ENCODE measurements around the gene TBX3. TPM values are rescaled to one million over a fixed set of nuclear protein-coding genes. Genes with fewer than 3 reads are reported as not detected.
A peak's percentile ranks its signal among the peaks of the same experiment; 100 is the strongest.

The TBX3 gene
- total RNA-seq, 1 donor from 2014 or later: 427 TPM

DNA sequence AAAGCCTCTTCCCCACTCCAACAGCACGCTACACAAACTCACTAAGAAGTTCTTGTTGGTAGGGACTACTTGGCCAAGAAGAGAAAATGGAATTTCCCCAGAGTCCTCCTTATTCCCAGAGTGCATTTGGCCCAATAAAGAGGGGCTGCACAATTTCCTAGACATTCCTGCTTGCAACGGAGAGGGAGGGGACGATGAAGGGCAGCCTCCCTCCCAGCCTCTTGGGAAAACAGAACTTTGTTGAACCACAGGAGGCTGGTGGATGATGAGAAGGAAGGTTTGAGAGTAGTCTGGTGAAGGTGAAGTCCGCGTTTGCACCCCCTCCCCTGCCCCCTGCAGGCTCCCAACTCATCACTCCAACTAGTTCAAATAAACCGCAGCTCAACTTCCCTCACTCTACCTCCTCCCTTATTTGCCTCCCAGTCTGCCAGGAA, 19.1 kb upstream of the TBX3 start:
- H3K36me3 Mint-ChIP-seq: no peaks in the 10 kb centered on the region
- H3K9me3 Mint-ChIP-seq: no peaks in the 10 kb centered on the region
- peak overlapping the region; percentile 98 for H3K27ac Mint-ChIP-seq
- H3K4me1 Mint-ChIP-seq: peaks cover 72% of the 10 kb centered on the region
- TF ChIP-seq, protein P1, sequence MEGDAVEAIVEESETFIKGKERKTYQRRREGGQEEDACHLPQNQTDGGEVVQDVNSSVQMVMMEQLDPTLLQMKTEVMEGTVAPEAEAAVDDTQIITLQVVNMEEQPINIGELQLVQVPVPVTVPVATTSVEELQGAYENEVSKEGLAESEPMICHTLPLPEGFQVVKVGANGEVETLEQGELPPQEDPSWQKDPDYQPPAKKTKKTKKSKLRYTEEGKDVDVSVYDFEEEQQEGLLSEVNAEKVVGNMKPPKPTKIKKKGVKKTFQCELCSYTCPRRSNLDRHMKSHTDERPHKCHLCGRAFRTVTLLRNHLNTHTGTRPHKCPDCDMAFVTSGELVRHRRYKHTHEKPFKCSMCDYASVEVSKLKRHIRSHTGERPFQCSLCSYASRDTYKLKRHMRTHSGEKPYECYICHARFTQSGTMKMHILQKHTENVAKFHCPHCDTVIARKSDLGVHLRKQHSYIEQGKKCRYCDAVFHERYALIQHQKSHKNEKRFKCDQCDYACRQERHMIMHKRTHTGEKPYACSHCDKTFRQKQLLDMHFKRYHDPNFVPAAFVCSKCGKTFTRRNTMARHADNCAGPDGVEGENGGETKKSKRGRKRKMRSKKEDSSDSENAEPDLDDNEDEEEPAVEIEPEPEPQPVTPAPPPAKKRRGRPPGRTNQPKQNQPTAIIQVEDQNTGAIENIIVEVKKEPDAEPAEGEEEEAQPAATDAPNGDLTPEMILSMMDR (IDR thresholded peaks at IDR 0.05; ENCODE audit: unreplicated experiment): no peak
- H3K4me3 Mint-ChIP-seq: peak overlapping the region; percentile 57
- peak in 1 of 2 experiments; percentile 52 for DNase-seq (ENCODE audit: low spot score in 2 of 2, unreplicated experiment in 2 of 2)
- H3K27me3 Mint-ChIP-seq (ENCODE audit: low read depth): no peaks in the 10 kb centered on the region

GRCh38 chr12:114702462-114702861, 18.5 kb upstream of the TBX3 start:
- Mint-ChIP-seq H3K4me3 (peak overlapping the region; percentile 57), H3K4me1 (peaks cover 77% of the 10 kb centered on the region), H3K27me3 (ENCODE audit: low read depth) (no peaks in the 10 kb centered on the region), H3K36me3 (no peaks in the 10 kb centered on the region), H3K27ac (peak overlapping the region; percentile 98), H3K9me3 (no peaks in the 10 kb centered on the region)
- TF ChIP-seq, protein P1 (IDR thresholded peaks at IDR 0.05; ENCODE audit: unreplicated experiment): no peak
- no peak for DNase-seq (ENCODE audit: low spot score in 2 of 2, unreplicated experiment in 2 of 2)

GRCh38 chr12:114701553-114701952, 17.6 kb upstream of the TBX3 start:
- peak overlapping the region; percentile 98 for H3K27ac Mint-ChIP-seq
- TF ChIP-seq, protein P1 (IDR thresholded peaks at IDR 0.05; ENCODE audit: unreplicated experiment): no peak
- H3K36me3 Mint-ChIP-seq: no peaks in the 10 kb centered on the region
- DNase-seq (ENCODE audit: low spot score in 2 of 2, unreplicated experiment in 2 of 2): no peak
- no peaks in the 10 kb centered on the region for H3K9me3 Mint-ChIP-seq
- no peaks in the 10 kb centered on the region for H3K27me3 Mint-ChIP-seq (ENCODE audit: low read depth)
- H3K4me1 Mint-ChIP-seq: peaks cover 79% of the 10 kb centered on the region
- peak overlapping the region; percentile 18 for H3K4me3 Mint-ChIP-seq

GRCh38 chr12:114701104-114701414, 17.1 kb upstream of the TBX3 start:
- Mint-ChIP-seq H3K9me3 (no peaks in the 10 kb centered on the region), H3K36me3 (no peaks in the 10 kb centered on the region)
- no peak for DNase-seq (ENCODE audit: low spot score in 2 of 2, unreplicated experiment in 2 of 2)

DNA sequence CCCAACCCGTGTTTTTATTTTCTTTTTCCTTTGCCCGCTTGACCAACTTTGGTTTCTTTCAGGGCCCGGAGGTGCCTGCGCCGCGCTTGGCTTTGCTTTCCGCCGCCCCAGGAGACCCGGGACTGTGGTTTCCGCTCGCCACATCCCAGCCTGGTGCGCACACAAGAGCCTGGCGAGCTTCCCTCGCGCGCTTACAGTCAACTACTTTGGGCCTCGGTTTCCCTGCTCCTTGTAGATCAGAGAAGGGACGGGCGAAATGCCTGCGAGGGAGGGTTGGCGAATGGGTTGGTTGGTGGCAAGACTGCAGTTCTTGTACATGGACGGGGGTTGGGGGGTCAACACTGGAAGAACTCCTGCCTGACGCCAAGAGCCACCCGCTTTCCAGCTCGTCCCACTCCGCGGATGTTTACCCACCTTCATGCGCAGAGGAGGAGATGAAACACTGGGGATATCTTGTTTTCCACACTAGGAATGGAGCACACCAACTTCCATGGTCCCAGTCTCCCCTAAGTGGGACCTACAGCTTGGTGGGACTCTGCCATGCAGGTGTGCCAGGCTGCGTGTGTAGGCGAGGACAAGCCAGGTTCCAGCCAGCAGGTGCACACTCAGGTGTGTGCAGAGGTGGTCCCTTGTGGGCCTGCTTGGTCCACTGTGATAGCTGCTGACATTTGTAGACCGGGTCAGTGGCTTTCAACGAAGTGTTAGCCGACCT, 16.6 kb upstream of the TBX3 start:
- Mint-ChIP-seq H3K27ac (peak overlapping the region; percentile 100), H3K4me3 (peak overlapping the region; percentile 92), H3K36me3 (no peaks in the 10 kb centered on the region), H3K9me3 (no peaks in the 10 kb centered on the region), H3K4me1 (peaks cover 79% of the 10 kb centered on the region), H3K27me3 (ENCODE audit: low read depth) (no peaks in the 10 kb centered on the region)
- TF ChIP-seq, protein P1 (IDR thresholded peaks at IDR 0.05; ENCODE audit: unreplicated experiment): no peak
- no peak for DNase-seq (ENCODE audit: low spot score in 2 of 2, unreplicated experiment in 2 of 2)

More at GRCh38 chr12:114701104-114701414, 17.1 kb upstream of the TBX3 start:
- Mint-ChIP-seq H3K27me3 (ENCODE audit: low read depth) (no peaks in the 10 kb centered on the region), H3K4me3 (peak overlapping the region; percentile 92), H3K4me1 (peaks cover 78% of the 10 kb centered on the region), H3K27ac (peak overlapping the region; percentile 100)
- TF ChIP-seq, protein P1 (IDR thresholded peaks at IDR 0.05; ENCODE audit: unreplicated experiment): no peak
